Caco-2 (cell line): Measurements from ENCODE around the gene ABITRAM. TPM values are rescaled to one million over a fixed set of nuclear protein-coding genes. Genes with fewer than 3 reads are reported as not detected.

Source experiments
- BruUV-seq: library from RNA; stranded (reverse); fragments of 400-500 nt; replicated peaks from 2 replicates; lab custom pipeline; 2021; lab: Mats Ljungman, UMichigan
- CTCF ChIA-PET: fragments of 300-600 bp; sonication (Branson Sonifier 250); formaldehyde crosslinking; loops from one replicate; lab custom pipeline; 2022; ENCODE audit warnings: antibody characterized with exemption; lab: Charles Lee
- POLR2A ChIA-PET: fragments of 300-600 bp; sonication (Branson Sonifier 250); formaldehyde crosslinking; loops from one replicate; lab custom pipeline; 2022; ENCODE audit warnings: antibody characterized with exemption; lab: Charles Lee
- DNase-seq, 2 experiments: peaks; one replicate each; pipeline versions ENCODE4 v3.0.0 to v3.0.0-alpha.2; 2020 to 2022
- H3K27me3 ChIP-seq: replicated peaks from 2 replicates; pipeline ENCODE4 v1.6.0; 2011; ENCODE audit warnings: low read length; ENCODE audit not compliant: control insufficient read depth, insufficient read depth
- H3K36me3 ChIP-seq: 2 replicates; pipeline ENCODE4 v1.5.1; 2011; ENCODE audit warnings: low read length; ENCODE audit not compliant: control insufficient read depth, insufficient read depth
- H3K4me1 ChIP-seq: fragments of 250-450 bp; sonication (Bioruptor Pico); 2 replicates; pipeline ENCODE4 v1.5.1; 2020; ENCODE audit warnings: mild to moderate bottlenecking
- H3K4me3 ChIP-seq: 2 replicates; pipeline ENCODE4 v1.5.1; 2011; ENCODE audit warnings: low read depth, mild to moderate bottlenecking, control low read depth, low read length
- H3K9me3 ChIP-seq: fragments of 250-450 bp; sonication (Bioruptor Pico); 2 replicates; pipeline ENCODE4 v1.5.1; 2020; ENCODE audit warnings: mild to moderate bottlenecking, moderate library complexity
- H3K27ac Mint-ChIP-seq: one replicate; pipeline ENCODE4 v1.8.0; 2022; ENCODE audit warnings: mixed read lengths; ENCODE audit not compliant: unreplicated experiment
- H3K27me3 Mint-ChIP-seq: one replicate; pipeline ENCODE4 v1.8.0; 2022; ENCODE audit warnings: mixed read lengths; ENCODE audit not compliant: insufficient read depth, unreplicated experiment
- H3K36me3 Mint-ChIP-seq: one replicate; pipeline ENCODE4 v1.8.0; 2022; ENCODE audit warnings: mild to moderate bottlenecking, mixed read lengths; ENCODE audit not compliant: insufficient read depth, unreplicated experiment
- H3K4me1 Mint-ChIP-seq: one replicate; pipeline ENCODE4 v1.8.0; 2022; ENCODE audit warnings: low read depth, mixed read lengths; ENCODE audit not compliant: unreplicated experiment
- H3K4me3 Mint-ChIP-seq: one replicate; pipeline ENCODE4 v1.8.0; 2022; ENCODE audit warnings: mild to moderate bottlenecking, moderate library complexity, mixed read lengths; ENCODE audit not compliant: unreplicated experiment
- H3K9me3 Mint-ChIP-seq: one replicate; pipeline ENCODE4 v1.8.0; 2022; ENCODE audit warnings: mixed read lengths; ENCODE audit not compliant: unreplicated experiment
- CTCF ChIP-seq, 2 experiments: fragments of 200-600 bp in 1 of 2; IDR thresholded peaks; 1 replicate in 1 of 2; 2 replicates in 1 of 2; pipeline versions ENCODE4 v1.5.1 to v1.8.0; 2011 to 2022; ENCODE audit warnings: antibody characterized with exemption in 1 of 2, control low read depth in 1 of 2, inconsistent platforms in 1 of 2, low read depth in 1 of 2, low read length in 1 of 2, mild to moderate bottlenecking in 1 of 2, moderate library complexity in 1 of 2; ENCODE audit not compliant: insufficient read depth in 1 of 2, severe bottlenecking in 1 of 2, unreplicated experiment in 1 of 2
- intact Hi-C: fragments of 100-400 bp; cut with micrococcal nuclease; formaldehyde crosslinking; loops from one replicate; pipeline ENCODE4 v1.10.0; 2022; ENCODE audit not compliant: unreplicated experiment
- total RNA-seq: library from RNA; stranded (reverse); gene quantifications from 2 replicates; pipeline ENCODE4 v1.2.3, GENCODE V29; 2022

ABITRAM gene
- total RNA-seq, 1 experiment from 2014 or later: 20.5 TPM

- ChIA-PET POLR2A (no interaction called here), CTCF (no interaction called here)
- Histone ChIP-seq H3K36me3 (peaks cover 1% of the 10 kb centered on the region), H3K9me3 (no peaks in the 10 kb centered on the region), H3K4me3 (no peak overlapping the region), H3K4me1 (no peaks in the 10 kb centered on the region), H3K27me3 (no peaks in the 10 kb centered on the region)
- H3K36me3 Mint-ChIP-seq: peaks cover 38% of the 10 kb centered on the region
- no peak overlapping the region for H3K27ac Mint-ChIP-seq
- TF ChIP-seq CTCF (IDR thresholded peaks at IDR 0.05; ENCODE audit: insufficient read depth in 1 of 2, low read depth in 1 of 2, low read length in 1 of 2, severe bottlenecking in 1 of 2, unreplicated experiment in 1 of 2): no peak
- peaks cover 6% of the 10 kb centered on the region for H3K4me1 Mint-ChIP-seq
- intact Hi-C loops: no loop called here
- DNase-seq: no peak
- H3K4me3 Mint-ChIP-seq: no peak overlapping the region
- BruUV-seq: no TSS peak
- no peaks in the 10 kb centered on the region for H3K9me3 Mint-ChIP-seq
- no peaks in the 10 kb centered on the region for H3K27me3 Mint-ChIP-seq
Measured at GRCh38 chr9:108921200-108921599, 13.0 kb upstream of the ABITRAM start.

GRCh38 chr9:108924466-108924865, 9.7 kb upstream of the ABITRAM start:
- Mint-ChIP-seq H3K4me3 (no peak overlapping the region), H3K36me3 (peaks cover 42% of the 10 kb centered on the region), H3K27ac (no peak overlapping the region), H3K27me3 (no peaks in the 10 kb centered on the region), H3K4me1 (peaks cover 3% of the 10 kb centered on the region), H3K9me3 (no peaks in the 10 kb centered on the region)
- Histone ChIP-seq H3K4me1 (no peaks in the 10 kb centered on the region), H3K36me3 (peaks cover 1% of the 10 kb centered on the region), H3K27me3 (no peaks in the 10 kb centered on the region), H3K4me3 (no peak overlapping the region), H3K9me3 (no peaks in the 10 kb centered on the region)
- intact Hi-C loops: no loop called here
- CTCF ChIA-PET: no interaction called here
- DNase-seq: no peak
- no TSS peak for BruUV-seq
- POLR2A ChIA-PET: no interaction called here
- TF ChIP-seq CTCF (IDR thresholded peaks at IDR 0.05; ENCODE audit: insufficient read depth in 1 of 2, low read depth in 1 of 2, low read length in 1 of 2, severe bottlenecking in 1 of 2, unreplicated experiment in 1 of 2): no peak

GRCh38 chr9:108928386-108928785, 5.8 kb upstream of the ABITRAM start:
- BruUV-seq: no TSS peak
- ChIA-PET CTCF (no interaction called here), POLR2A (no interaction called here)
- Mint-ChIP-seq H3K4me3 (no peak overlapping the region), H3K27ac (no peak overlapping the region), H3K4me1 (peaks cover 7% of the 10 kb centered on the region), H3K36me3 (peaks cover 37% of the 10 kb centered on the region), H3K27me3 (no peaks in the 10 kb centered on the region), H3K9me3 (no peaks in the 10 kb centered on the region)
- Histone ChIP-seq H3K36me3 (peaks cover 1% of the 10 kb centered on the region), H3K9me3 (no peaks in the 10 kb centered on the region), H3K4me1 (peaks cover 4% of the 10 kb centered on the region; the same call in 1 of the 2 replicates), H3K4me3 (no peak overlapping the region), H3K27me3 (no peaks in the 10 kb centered on the region)
- intact Hi-C loops: no loop called here
- TF ChIP-seq CTCF (IDR thresholded peaks at IDR 0.05; ENCODE audit: insufficient read depth in 1 of 2, low read depth in 1 of 2, low read length in 1 of 2, severe bottlenecking in 1 of 2, unreplicated experiment in 1 of 2): no peak
- no peak for DNase-seq
